HepG2 (cell line): ENCODE measurements around the gene ANKRD2. TPM values are rescaled to one million over a fixed set of nuclear protein-coding genes. Genes with fewer than 3 reads are reported as not detected.
A peak's percentile ranks its signal among the peaks of the same experiment; 100 is the strongest.
"Not testable (repeated sequence)": the region's sequence is repeated elsewhere in the genome, so short reads cannot be mapped to it uniquely, and the experiment has no call there.

ENCODE experiments used
- ATAC-seq: fragments of 200-7000 bp; cut with Tn5 transposase; 3 replicates; pipeline ENCODE4 v1.9.1; 2020; ENCODE audit warnings: mild to moderate bottlenecking, moderate library complexity
- BruUV-seq: library from RNA; stranded (reverse); fragments of 400-500 nt; replicated peaks from 2 replicates; lab custom pipeline; 2021; lab: Mats Ljungman, UMichigan
- CTCF ChIA-PET: fragments of 300-600 bp; formaldehyde crosslinking; extraction: SDS; loops from one replicate; lab custom pipeline; 2021; ENCODE audit warnings: low total read pairs, inconsistent platforms, low intra/inter-chr PET ratio; lab: Yijun Ruan, JAX
- POLR2A ChIA-PET: fragments of 350-600 bp; sonication (Branson Sonifier 250); formaldehyde crosslinking; loops from one replicate; lab custom pipeline; 2020; ENCODE audit warnings: antibody characterized with exemption, inconsistent platforms; lab: Yijun Ruan, JAX
- DNase-seq: peaks from one replicate; pipeline ENCODE4 v3.0.0-alpha.2; 2015; ENCODE audit warnings: low spot score
- FAIRE-seq: peaks from 3 replicates; lab custom pipeline; 2011; peaks lifted over from hg19 to GRCh38; lab: Jason Lieb, UNC
- H2AFZ ChIP-seq: one replicate; pipeline ENCODE4 v1.6.1; 2011; ENCODE audit warnings: low read length, inconsistent platforms
- H3K27ac ChIP-seq: fragments of 300-600 bp; 3 replicates; pipeline ENCODE4 v1.8.0; 2011; ENCODE audit warnings: mixed run types, mild to moderate bottlenecking, mixed read lengths, low read length, inconsistent platforms; ENCODE audit not compliant: insufficient read depth; ENCODE audit errors: extremely low read length
- H3K27me3 ChIP-seq, 2 experiments: fragments of 200-600 bp in 1 of 2; 2 replicates in 1 of 2; 3 replicates in 1 of 2; pipeline versions ENCODE4 v1.6.0 to v1.8.0; 2011; ENCODE audit warnings: low read length in 2 of 2, mild to moderate bottlenecking in 2 of 2, moderate library complexity in 2 of 2, inconsistent platforms in 1 of 2; ENCODE audit not compliant: insufficient read depth in 2 of 2, control insufficient read depth in 1 of 2
- H3K36me3 ChIP-seq, 2 experiments: fragments of 200-600 bp in 1 of 2; replicated peaks in 1 of 2; 2 replicates in 1 of 2; 3 replicates in 1 of 2; pipeline versions ENCODE4 v1.5.1 to v1.8.0; 2011; ENCODE audit warnings: low read length in 2 of 2, inconsistent platforms in 1 of 2; ENCODE audit not compliant: insufficient read depth in 2 of 2, control insufficient read depth in 1 of 2
- H3K4me1 ChIP-seq: 2 replicates; pipeline ENCODE4 v1.5.1; 2012; ENCODE audit warnings: low read length, inconsistent platforms; ENCODE audit not compliant: insufficient read depth
- H3K4me2 ChIP-seq: 2 replicates; pipeline ENCODE4 v1.6.0; 2011; ENCODE audit warnings: low read depth, low read length, inconsistent platforms
- H3K4me3 ChIP-seq, 3 experiments: fragments of 200-600 bp in 1 of 3; sonication (generic), shearing (Covaris generic) in 1 of 3; replicated peaks in 1 of 3; 2 replicates each; pipeline ENCODE4 v1.5.1; 2011 to 2016; ENCODE audit warnings: low read length in 3 of 3, inconsistent platforms in 2 of 3, low read depth in 2 of 3, mild to moderate bottlenecking in 2 of 3, control low read depth in 1 of 3, mixed read lengths in 1 of 3; ENCODE audit not compliant: insufficient read depth in 1 of 3
- H3K79me2 ChIP-seq: one replicate; pipeline ENCODE4 v1.6.1; 2011; ENCODE audit warnings: low read length, inconsistent platforms; ENCODE audit not compliant: insufficient read depth
- H3K9ac ChIP-seq: 2 replicates; pipeline ENCODE4 v1.6.0; 2011; ENCODE audit warnings: mild to moderate bottlenecking, low read depth, low read length, inconsistent platforms; ENCODE audit not compliant: insufficient read depth
- H3K9me3 ChIP-seq: 2 replicates; pipeline ENCODE4 v1.5.1; 2012; ENCODE audit warnings: mild to moderate bottlenecking, low read length
- H4K20me1 ChIP-seq: 2 replicates; pipeline ENCODE4 v1.6.0; 2011; ENCODE audit warnings: inconsistent platforms, mild to moderate bottlenecking, low read length, moderate library complexity; ENCODE audit not compliant: insufficient read depth
- DPF2 ChIP-seq: sonication (generic); formaldehyde crosslinking; IDR thresholded peaks from 2 replicates; pipeline ENCODE4 v1.4.0; 2020; ENCODE audit warnings: mild to moderate bottlenecking, low read depth, missing genetic modification reagents, borderline replicate concordance
- HOMEZ ChIP-seq: IDR thresholded peaks from 2 replicates; pipeline ENCODE4 v1.6.1; 2016; ENCODE audit warnings: low read depth
- IRF1 ChIP-seq: sonication (generic); formaldehyde crosslinking; IDR thresholded peaks from 2 replicates; pipeline ENCODE4 v1.4.0; 2020; ENCODE audit warnings: low read depth, mild to moderate bottlenecking, missing genetic modification reagents
- ISX ChIP-seq: sonication (generic); formaldehyde crosslinking; conservative IDR thresholded peaks from 2 replicates; pipeline ENCODE4 v1.5.0; 2020; ENCODE audit warnings: missing genetic modification reagents
- KMT2A ChIP-seq: sonication (generic); formaldehyde crosslinking; IDR thresholded peaks from 2 replicates; pipeline ENCODE4 v1.4.0; 2020; ENCODE audit warnings: missing genetic modification reagents
- MAFG ChIP-seq: sonication (generic); formaldehyde crosslinking; IDR thresholded peaks from 2 replicates; pipeline ENCODE4 v1.5.1; 2020; ENCODE audit warnings: mild to moderate bottlenecking, missing genetic modification reagents
- MAFK ChIP-seq, 2 experiments: IDR thresholded peaks in 1 of 2; conservative IDR thresholded peaks in 1 of 2; 2 replicates each; pipeline ENCODE4 v1.6.1; 2011; ENCODE audit warnings: improper control_type of control experiment in 2 of 2, low read length in 2 of 2
- PHF20 ChIP-seq: sonication (generic); formaldehyde crosslinking; IDR thresholded peaks from 2 replicates; pipeline ENCODE4 v1.5.0; 2020; ENCODE audit warnings: mild to moderate bottlenecking, missing genetic modification reagents
- POLR2G ChIP-seq: fragments of 200-400 bp; formaldehyde crosslinking; IDR thresholded peaks from 2 replicates; pipeline ENCODE4 v1.6.1; 2018; ENCODE audit warnings: mild to moderate bottlenecking, low read depth, low read length, moderate library complexity
- ZKSCAN1 ChIP-seq: fragments of 150-350 bp; IDR thresholded peaks from 2 replicates; pipeline ENCODE4 v1.6.1; 2014; ENCODE audit warnings: low read length
- ZMYM2 ChIP-seq: sonication (generic); formaldehyde crosslinking; IDR thresholded peaks from 2 replicates; pipeline ENCODE4 v1.8.0; 2022; ENCODE audit warnings: mild to moderate bottlenecking, missing genetic modification reagents
- ZNF24 ChIP-seq: fragments of 450-650 bp; IDR thresholded peaks from 2 replicates; pipeline ENCODE4 v1.6.1; 2017; ENCODE audit warnings: antibody characterized with exemption, mild to moderate bottlenecking
- ZNF274 ChIP-seq: sonication (generic); formaldehyde crosslinking; IDR thresholded peaks from 2 replicates; pipeline ENCODE4 v1.5.1; 2020; ENCODE audit warnings: mild to moderate bottlenecking, missing genetic modification reagents
- ZNF317 ChIP-seq: sonication (generic); formaldehyde crosslinking; IDR thresholded peaks from 2 replicates; pipeline ENCODE4 v1.5.0; 2020; ENCODE audit warnings: mild to moderate bottlenecking, missing genetic modification reagents
- ZNF451 ChIP-seq: sonication (generic); formaldehyde crosslinking; IDR thresholded peaks from 2 replicates; pipeline ENCODE4 v1.5.0; 2020; ENCODE audit warnings: mild to moderate bottlenecking, missing genetic modification reagents
- ZNF737 ChIP-seq: sonication (generic); formaldehyde crosslinking; IDR thresholded peaks from 2 replicates; pipeline ENCODE4 v1.5.0; 2020; ENCODE audit warnings: missing genetic modification reagents, mild to moderate bottlenecking, borderline replicate concordance
- ZNF768 ChIP-seq: sonication (generic); formaldehyde crosslinking; IDR thresholded peaks from 2 replicates; pipeline ENCODE4 v1.4.0; 2020; ENCODE audit warnings: missing genetic modification reagents
- ZNF784 ChIP-seq: sonication (generic); formaldehyde crosslinking; IDR thresholded peaks from 2 replicates; pipeline ENCODE4 v1.5.1; 2020; ENCODE audit warnings: missing genetic modification reagents, mild to moderate bottlenecking, borderline replicate concordance
- WGBS: methylation state at CpG from one replicate; pipeline ENCODE4 v1.1.6; 2017; ENCODE audit warnings: low lambda C conversion rate; 5-methylcytosine and 5-hydroxymethylcytosine counted together
- in situ Hi-C: cut with HindIII; loops from 2 replicates; pipeline ENCODE4 v1.10.0; 2017; ENCODE audit warnings: low pct_unique_long_range_greater_than_20kb; ENCODE audit not compliant: extremely low pct_ligation_motif_present
- intact Hi-C: fragments of 100-400 bp; cut with micrococcal nuclease; formaldehyde crosslinking; loops from one replicate; pipeline ENCODE4 v1.10.0; 2022; ENCODE audit not compliant: unreplicated experiment
- polyA plus RNA-seq, 8 experiments: library from polyadenylated mRNA; depleted of rRNA in 3 of 8; stranded (reverse) in 7 of 8; unstranded in 1 of 8; fragments of >200 nt; fragmentation: Illumina TruSeq in 4 of 8; extraction: Trizol in 4 of 8; gene quantifications; 2 replicates each; pipeline versions ENCODE4 v1.2.1 to v1.2.3, GENCODE V29; 2011 to 2016; ENCODE audit warnings: low read depth in 4 of 8, missing spikeins in 1 of 8, mixed read lengths in 1 of 8; ENCODE audit not compliant: insufficient read depth in 1 of 8
- total RNA-seq, 5 experiments: library from RNA; depleted of rRNA; stranded (reverse); fragments of >200 nt; fragmentation: Illumina TruSeq; extraction: Trizol; gene quantifications; 2 replicates each; pipeline ENCODE4 v1.2.3, GENCODE V29; 2016; ENCODE audit warnings: low read depth in 1 of 5

Gene ANKRD2
- total and polyA plus RNA-seq, 2 of the 13 experiments (the other 11 are each of a cell fraction or from before 2014, with no cell fraction given) = not detected

DNA sequence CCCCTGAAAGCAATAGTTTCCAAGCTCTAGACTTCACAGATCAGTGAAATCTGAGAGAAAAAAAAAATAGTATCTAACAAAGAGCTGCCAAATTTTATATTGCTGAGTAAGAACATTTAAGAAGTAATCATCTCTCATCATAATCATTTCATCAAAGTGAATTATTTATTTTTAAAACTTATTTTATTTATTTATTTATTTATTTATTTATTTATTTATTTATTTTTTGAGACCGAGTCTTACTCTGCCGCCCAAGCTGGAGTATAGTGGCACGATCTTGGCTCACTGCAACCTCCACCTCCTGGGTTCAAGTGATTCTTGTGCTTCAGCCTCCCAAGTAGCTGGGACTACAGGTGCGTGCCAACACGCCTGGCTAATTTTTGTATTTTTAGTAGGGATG is 3.9 kb downstream of the ANKRD2 start:
- H3K9me3 ChIP-seq, CTCF ChIA-PET, H3K79me2 ChIP-seq, in situ Hi-C loops, intact Hi-C loops, BruUV-seq, H3K27ac ChIP-seq, H3K4me3 ChIP-seq, H3K4me2 ChIP-seq, ATAC-seq, H2AFZ ChIP-seq, POLR2A ChIA-PET, DNase-seq, H3K36me3 ChIP-seq, H4K20me1 ChIP-seq, FAIRE-seq, H3K9ac ChIP-seq: not testable (repeated sequence)
- peaks cover 0 to 12% of the 10 kb centered on the region in 2 experiments; a peak in 1 of 5 replicates for H3K27me3 ChIP-seq
- peak in 1 of 2 experiments; percentile 44; a peak in 1 of 4 replicates for TF ChIP-seq MAFK (conservative IDR thresholded peaks at IDR 0.05 in 1 of 2, IDR thresholded peaks at IDR 0.05 in 1 of 2; ENCODE audit: low read length in 2 of 2)
- peaks cover 17% of the 10 kb centered on the region for H3K4me1 ChIP-seq
- WGBS = 60% methylated on average over 5 of the region's 5 CpGs

DNA sequence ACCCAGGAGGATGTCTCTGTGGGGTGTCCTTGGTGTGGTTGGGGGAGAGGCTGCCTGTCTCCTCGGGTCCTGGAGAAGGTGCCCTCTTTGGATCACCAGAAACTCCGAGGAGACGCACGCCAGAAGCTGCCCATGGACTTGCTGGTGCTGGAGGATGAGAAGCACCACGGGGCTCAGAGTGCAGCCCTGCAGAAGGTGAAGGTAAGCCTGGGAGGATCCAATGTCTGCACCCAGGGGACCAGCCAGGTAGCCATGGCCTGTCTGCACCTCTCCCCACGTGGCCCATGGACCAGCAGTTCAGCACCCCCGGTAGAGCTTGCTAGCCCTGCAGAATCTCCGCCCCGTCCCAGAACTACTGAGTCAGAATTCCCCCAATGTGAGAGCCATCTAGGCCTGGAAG is 5.1 kb downstream of the ANKRD2 start:
- no peak for ATAC-seq
- DNase-seq = no peak
- Histone ChIP-seq H3K27me3 (peaks cover 0 to 12% of the 10 kb centered on the region in 2 experiments; a peak in 1 of 5 replicates), H2AFZ (no peak overlapping the region), H3K9me3 (no peaks in the 10 kb centered on the region), H3K36me3 (no peaks in the 10 kb centered on the region), H3K9ac (no peak overlapping the region), H3K4me1 (peaks cover 17% of the 10 kb centered on the region), H3K79me2 (no peaks in the 10 kb centered on the region), H4K20me1 (no peaks in the 10 kb centered on the region), H3K4me2 (no peak overlapping the region), H3K4me3 (no peak overlapping the region), H3K27ac (no peak overlapping the region)
- 49% methylated on average over 5 of the region's 9 CpGs for WGBS
- ChIA-PET CTCF (no interaction called here), POLR2A (no interaction called here)
- no peak for FAIRE-seq
- in situ Hi-C loops = no loop called here
- no TSS peak for BruUV-seq
- intact Hi-C loops = no loop called here
- no peak for TF ChIP-seq ISX (CRISPR knock-in tag)
- TF ChIP-seq PHF20 (CRISPR knock-in tag) = no peak
- TF ChIP-seq ZNF317 (CRISPR knock-in tag) = no peak
- no peak for TF ChIP-seq MAFG
- no peak for TF ChIP-seq ZNF737 (CRISPR knock-in tag)
- TF ChIP-seq ZNF24 = no peak
- no peak for TF ChIP-seq ZNF768
- no peak for TF ChIP-seq IRF1 (CRISPR knock-in tag)
- no peak for TF ChIP-seq POLR2G
- no peak for TF ChIP-seq ZMYM2
- no peak for TF ChIP-seq ZNF784
- no peak for TF ChIP-seq ZNF451 (CRISPR knock-in tag)
- TF ChIP-seq ZNF274 (CRISPR knock-in tag) = no peak
- TF ChIP-seq ZKSCAN1 = no peak
- no peak for TF ChIP-seq KMT2A
- no peak for TF ChIP-seq HOMEZ (CRISPR knock-in tag)
- TF ChIP-seq DPF2 (CRISPR knock-in tag) = no peak
